Epidermal melanocyte (primary cell): Measurements from ENCODE around the gene PAX1.

Experiments used
- DNase-seq: peaks from one replicate; pipeline ENCODE4 v3.0.0; 2011; ENCODE audit warnings: low spot score; ENCODE audit not compliant: insufficient read length

The PAX1 gene

DNA sequence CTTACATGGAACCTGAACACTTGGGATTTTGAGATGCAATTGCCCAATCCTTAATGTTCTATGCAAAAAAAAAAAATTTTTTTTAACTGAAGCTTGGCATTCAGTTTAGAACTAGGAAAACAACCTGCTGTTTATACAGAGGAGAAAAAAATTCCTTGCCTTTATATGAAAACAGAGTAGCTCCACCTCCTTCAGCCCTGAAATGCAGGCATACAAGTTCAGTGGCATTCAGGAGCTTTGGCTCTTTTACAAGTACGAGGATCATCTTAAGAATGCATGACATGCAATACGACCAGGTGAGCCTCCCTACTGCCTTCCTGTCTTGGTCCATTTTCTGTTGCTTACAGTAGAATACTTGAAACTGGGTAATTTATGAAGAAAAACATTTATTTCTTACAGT is 20.4 kb downstream of the PAX1 start:
- no peak for DNase-seq

DNA sequence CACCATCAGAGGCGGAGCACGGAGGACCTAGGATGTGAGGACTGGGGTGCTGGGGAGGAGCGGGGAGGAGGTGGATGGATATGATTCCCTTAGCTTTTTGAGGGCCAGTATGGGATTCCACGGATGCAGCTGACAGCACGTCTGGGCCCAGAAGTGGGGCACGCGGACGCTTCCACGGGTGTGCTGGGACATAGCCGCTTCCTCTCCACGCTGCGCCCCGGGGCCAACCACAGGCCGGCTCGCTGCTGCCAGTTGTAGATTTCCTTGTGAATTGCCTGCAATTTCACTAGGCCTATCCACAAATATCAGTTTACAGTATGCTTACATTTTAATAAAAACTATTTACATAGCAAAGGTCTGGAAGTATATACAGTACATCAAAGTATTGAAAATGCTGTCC is 23.9 kb downstream of the PAX1 start:
- DNase-seq: no peak

DNA sequence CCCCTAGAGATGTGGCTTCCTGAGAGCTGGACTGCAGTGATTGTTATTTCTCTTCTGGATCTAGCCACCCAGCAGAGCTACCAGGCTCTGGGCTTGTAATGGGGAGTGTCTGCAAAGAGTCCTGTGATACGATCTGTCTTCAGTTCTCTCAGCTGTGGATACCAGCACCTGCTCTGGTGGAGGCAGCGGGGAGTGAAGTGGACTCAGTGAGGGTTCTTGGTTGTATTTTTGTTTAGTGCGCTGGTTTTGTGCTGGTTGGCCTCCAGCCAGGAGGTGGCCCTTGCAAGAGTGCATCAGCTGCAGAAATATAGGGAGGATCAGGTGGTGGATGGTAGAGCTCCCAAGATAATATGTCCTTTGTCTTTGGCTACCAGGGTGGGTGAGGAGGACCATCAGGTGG is 33.7 kb downstream of the PAX1 start:
- no peak for DNase-seq

- DNase-seq: no peak
Measured at GRCh38 chr20:21739682-21740081, 34.2 kb downstream of the PAX1 start.

- no peak for DNase-seq
Measured at GRCh38 chr20:21741266-21741665, 35.8 kb downstream of the PAX1 start.

GRCh38 chr20:21762646-21763045 is 57.2 kb downstream of the PAX1 start:
- DNase-seq: no peak

- DNase-seq: no peak
Measured at GRCh38 chr20:21767200-21767738, 61.8 kb downstream of the PAX1 start.

DNA sequence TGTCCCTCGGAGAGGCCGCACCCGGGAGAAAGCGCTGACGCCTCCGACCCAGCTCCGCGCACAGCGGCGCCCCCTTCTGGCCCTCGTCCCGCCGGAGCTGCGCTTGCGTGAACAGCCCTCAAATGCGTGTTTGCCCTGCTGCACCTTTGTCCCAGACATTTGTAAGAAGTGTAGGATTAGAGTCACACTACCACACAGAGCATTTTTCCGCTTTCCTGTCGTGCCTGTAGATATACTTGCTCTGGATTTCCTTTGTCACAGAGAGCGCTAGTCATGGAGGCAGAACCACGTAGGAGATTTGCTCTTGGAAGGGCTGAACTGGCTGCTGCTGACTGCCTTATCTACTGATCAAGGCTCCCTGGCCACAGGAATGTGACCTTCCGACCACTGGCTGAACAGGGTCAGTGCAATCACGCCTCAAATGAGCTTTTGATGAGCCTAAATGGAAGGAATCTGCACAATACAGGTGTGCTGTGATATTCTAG is 62.3 kb downstream of the PAX1 start:
- no peak for DNase-seq
